ENCODE data around the gene MYD88. TPM values are rescaled to one million over a fixed set of nuclear protein-coding genes. Genes with fewer than 3 reads are reported as not detected.

The MYD88 gene
- total and polyA plus RNA-seq, 12 donors, result 4.2 to 22.3 (median 7.1) TPM

- Histone ChIP-seq H3K4me1 (no peaks in the 10 kb centered on the region), H3K36me3 (no peaks in the 10 kb centered on the region), H3K27ac (no peak overlapping the region), H3K27me3 (peaks cover 0 to 29% (median 0%) of the 10 kb centered on the region in 7 donors), H3K4me3 (no peak overlapping the region), H3K9me3 (no peaks in the 10 kb centered on the region)
- intact Hi-C loops (cut with DNase I), result no loop called here
- WGBS, 2 donors, result 80 to 81% methylated on average over 6 of the region's 6 CpGs
- ATAC-seq, result no peak
- no peak for DNase-seq
- no peak for TF ChIP-seq CTCF (IDR thresholded peaks at IDR 0.05)
Observed at GRCh38 chr3:38095669-38096483, 42.6 kb upstream of the MYD88 start.

- WGBS, 2 donors, result 74 to 77% methylated on average over 19 of the region's 19 CpGs
- Histone ChIP-seq H3K36me3 (no peaks in the 10 kb centered on the region), H3K27ac (no peak overlapping the region), H3K4me1 (peaks cover 0 to 3% (median 0%) of the 10 kb centered on the region in 9 donors), H3K4me3 (no peak overlapping the region), H3K9me3 (no peaks in the 10 kb centered on the region), H3K27me3 (peaks cover 0 to 29% (median 0%) of the 10 kb centered on the region in 7 donors)
- ATAC-seq (no peak), DNase-seq (no peak)
- no peak for TF ChIP-seq CTCF (IDR thresholded peaks at IDR 0.05)
- intact Hi-C loops (cut with DNase I), result no loop called here
Observed at GRCh38 chr3:38097446-38098375, 40.8 kb upstream of the MYD88 start.

GRCh38 chr3:38098376-38098723 lies 40.1 kb upstream of the MYD88 start:
- DNase-seq (no peak), ATAC-seq (no peak)
- Histone ChIP-seq H3K27ac (no peak overlapping the region), H3K36me3 (no peaks in the 10 kb centered on the region), H3K4me3 (no peak overlapping the region), H3K27me3 (peaks cover 0 to 29% (median 0%) of the 10 kb centered on the region in 7 donors), H3K9me3 (no peaks in the 10 kb centered on the region), H3K4me1 (peaks cover 0 to 3% (median 0%) of the 10 kb centered on the region in 9 donors)
- TF ChIP-seq CTCF (IDR thresholded peaks at IDR 0.05), result no peak
- intact Hi-C loops (cut with DNase I), result no loop called here
- 84 to 93% methylated on average over 9 of the region's 9 CpGs for WGBS, 2 donors

- H3K9me3 ChIP-seq, result peaks cover 0 to 2% (median 0%) of the 10 kb centered on the region in 11 donors
- DNase-seq, result no peak
- intact Hi-C loops (cut with DNase I), result no loop called here
- no peak for TF ChIP-seq CTCF (IDR thresholded peaks at IDR 0.05)
- no peak for ATAC-seq
- peaks cover 0 to 26% (median 0%) of the 10 kb centered on the region in 7 donors for H3K27me3 ChIP-seq
- no peak overlapping the region for H3K4me3 ChIP-seq
- 19 to 26% methylated on average over 5 of the region's 5 CpGs for WGBS, 2 donors
- peaks cover 0 to 3% (median 0%) of the 10 kb centered on the region in 9 donors for H3K4me1 ChIP-seq
- H3K27ac ChIP-seq, result no peak overlapping the region
- no peaks in the 10 kb centered on the region for H3K36me3 ChIP-seq
Observed at GRCh38 chr3:38099518-38099917, 38.9 kb upstream of the MYD88 start.
